CD14-positive monocyte (primary cell): ENCODE results near the gene FST. TPM values are rescaled to one million over a fixed set of nuclear protein-coding genes. Genes with fewer than 3 reads are reported as not detected.

Experiments used
- DNase-seq, 3 donors: peaks; one replicate each; pipeline ENCODE4 v3.0.0-alpha.2; 2011 to 2022
- H2AFZ ChIP-seq: 2 replicates; pipeline ENCODE4 v1.6.0; 2012; ENCODE audit warnings: mild to moderate bottlenecking, low read depth, low read length, inconsistent platforms; ENCODE audit not compliant: insufficient read depth, poor library complexity, severe bottlenecking
- H3K27ac ChIP-seq, 2 donors: 1 replicate in 1 of 2; 2 replicates in 1 of 2; pipeline ENCODE4 v1.5.1; 2012 to 2013; ENCODE audit warnings: low read length in 2 of 2, control low read depth in 1 of 2, inconsistent platforms in 1 of 2, low read depth in 1 of 2, mild to moderate bottlenecking in 1 of 2
- H3K27me3 ChIP-seq, 2 donors: one replicate each; pipeline versions ENCODE4 v1.6.0 to v1.6.1; 2011 to 2013; ENCODE audit warnings: low read length in 2 of 2; ENCODE audit not compliant: control insufficient read depth in 2 of 2, insufficient read depth in 2 of 2
- H3K36me3 ChIP-seq, 2 donors: replicated peaks in 1 of 2; 1 replicate in 1 of 2; 2 replicates in 1 of 2; pipeline versions ENCODE4 v1.5.1 to v1.6.1; 2012 to 2013; ENCODE audit warnings: low read length in 2 of 2, control low read depth in 1 of 2, inconsistent platforms in 1 of 2, mild to moderate bottlenecking in 1 of 2; ENCODE audit not compliant: insufficient read depth in 2 of 2, control insufficient read depth in 1 of 2
- H3K4me1 ChIP-seq, 2 donors: 1 replicate in 1 of 2; 2 replicates in 1 of 2; pipeline versions ENCODE4 v1.5.1 to v1.6.1; 2012 to 2013; ENCODE audit warnings: low read length in 2 of 2, control low read depth in 1 of 2, inconsistent platforms in 1 of 2, mild to moderate bottlenecking in 1 of 2, moderate library complexity in 1 of 2; ENCODE audit not compliant: insufficient read depth in 2 of 2, control insufficient read depth in 1 of 2
- H3K4me2 ChIP-seq: replicated peaks from 2 replicates; pipeline ENCODE3; 2012; ENCODE audit warnings: low read length, moderate library complexity, mild to moderate bottlenecking; ENCODE audit not compliant: poor library complexity, severe bottlenecking; ENCODE audit errors: extremely low read depth
- H3K4me3 ChIP-seq, 3 experiments: fragments of 200-600 bp in 1 of 3; sonication (generic) in 1 of 3; replicated peaks in 1 of 3; 1 replicate in 2 of 3; 2 replicates in 1 of 3; pipeline ENCODE4 v1.5.1; 2011 to 2013; ENCODE audit warnings: low read length in 3 of 3, mild to moderate bottlenecking in 3 of 3, control low read depth in 2 of 3, low read depth in 2 of 3, inconsistent platforms in 1 of 3, moderate library complexity in 1 of 3
- H3K79me2 ChIP-seq: 2 replicates; pipeline ENCODE4 v1.6.0; 2012; ENCODE audit warnings: mild to moderate bottlenecking, control low read depth, inconsistent platforms, low read length, moderate library complexity; ENCODE audit not compliant: insufficient read depth
- H3K9ac ChIP-seq: 2 replicates; pipeline ENCODE4 v1.6.0; 2017; ENCODE audit warnings: low read length, mild to moderate bottlenecking; ENCODE audit not compliant: insufficient read depth, poor library complexity, severe bottlenecking
- H3K9me3 ChIP-seq, 2 donors: replicated peaks in 1 of 2; 1 replicate in 1 of 2; 2 replicates in 1 of 2; pipeline versions ENCODE4 v1.5.1 to v1.6.1; 2012 to 2013; ENCODE audit warnings: low read length in 2 of 2, control low read depth in 1 of 2; ENCODE audit not compliant: control insufficient read depth in 1 of 2, insufficient read depth in 1 of 2
- H4K20me1 ChIP-seq: 2 replicates; pipeline ENCODE4 v1.6.0; 2012; ENCODE audit warnings: mild to moderate bottlenecking, low read length, control low read depth, moderate library complexity; ENCODE audit not compliant: insufficient read depth
- H3K27ac Mint-ChIP-seq, 7 donors: one replicate each; pipeline ENCODE4 v1.8.0; 2020; ENCODE audit warnings: mild to moderate bottlenecking in 7 of 7, mixed read lengths in 7 of 7, moderate library complexity in 6 of 7, inconsistent platforms in 2 of 7
- H3K27me3 Mint-ChIP-seq, 3 donors: one replicate each; pipeline ENCODE4 v1.8.0; 2021 to 2022; ENCODE audit warnings: low read depth in 3 of 3, mild to moderate bottlenecking in 3 of 3, mixed read lengths in 3 of 3, moderate library complexity in 3 of 3, inconsistent platforms in 1 of 3
- H3K36me3 Mint-ChIP-seq, 2 donors: one replicate each; pipeline ENCODE4 v1.8.0; 2020; ENCODE audit warnings: mixed read lengths in 2 of 2, inconsistent platforms in 1 of 2, mild to moderate bottlenecking in 1 of 2
- H3K4me1 Mint-ChIP-seq: one replicate; pipeline ENCODE4 v1.8.0; 2020; ENCODE audit warnings: mild to moderate bottlenecking, mixed read lengths
- H3K4me3 Mint-ChIP-seq, 2 donors: one replicate each; pipeline ENCODE4 v1.8.0; 2020; ENCODE audit warnings: mild to moderate bottlenecking in 2 of 2, mixed read lengths in 2 of 2, moderate library complexity in 1 of 2
- H3K9me3 Mint-ChIP-seq, 7 donors: one replicate each; pipeline ENCODE4 v1.8.0; 2020 to 2022; ENCODE audit warnings: mixed read lengths in 7 of 7, mild to moderate bottlenecking in 6 of 7, moderate library complexity in 6 of 7, inconsistent platforms in 2 of 7
- WGBS: methylation state at CpG from one replicate; pipeline ENCODE4 v1.1.5; 2013; ENCODE audit warnings: missing lambda C conversion rate; ENCODE audit not compliant: insufficient coverage; 5-methylcytosine and 5-hydroxymethylcytosine counted together
- intact Hi-C, 2 donors: fragments of 100-400 bp; cut with micrococcal nuclease; formaldehyde crosslinking; loops; one replicate each; pipeline versions ENCODE4 v1.15.0 to v1.15.1; 2023
- polyA plus RNA-seq, 3 donors: library from polyadenylated mRNA; depleted of rRNA in 1 of 3; unstranded in 2 of 3; stranded (reverse) in 1 of 3; fragments of 300-500 nt in 2 of 3; fragments of >200 nt in 1 of 3; fragmentation: Illumina TruSeq in 2 of 3; gene quantifications; 1 replicate in 2 of 3; 2 replicates in 1 of 3; pipeline ENCODE4 v1.2.3, GENCODE V29; 2012 to 2021
- TF ChIP-seq, protein P1 (sequence below): fragments of 200-600 bp; IDR thresholded peaks from one replicate; pipeline ENCODE4 v1.8.0; 2022; ENCODE audit warnings: antibody characterized with exemption, mild to moderate bottlenecking

FST gene
- polyA plus RNA-seq, 3 donors: 0.23 TPM; not detected in 2

DNA sequence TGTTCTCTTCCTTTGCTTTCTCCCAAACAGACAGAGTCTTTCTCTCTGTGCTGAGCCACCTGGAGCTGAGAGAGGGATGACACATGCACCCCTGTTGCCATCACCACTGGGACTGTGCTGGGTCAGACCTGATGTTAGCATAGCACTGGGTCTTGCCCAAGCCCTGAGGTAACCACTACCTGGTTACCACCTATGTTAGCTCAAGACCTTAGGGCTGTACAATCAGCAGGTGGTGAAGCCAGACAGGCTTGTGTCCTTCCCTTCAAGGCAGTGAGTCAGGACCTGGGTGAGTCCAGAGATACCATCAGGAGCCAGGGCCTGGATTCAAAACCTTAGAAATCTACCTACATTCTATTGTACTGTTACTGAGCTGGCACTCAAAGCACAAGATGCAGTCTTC is 32.1 kb downstream of the FST start:
- Histone ChIP-seq H2AFZ (no peak overlapping the region), H3K79me2 (no peaks in the 10 kb centered on the region), H3K9ac (no peak overlapping the region), H3K27me3 (no peaks in the 10 kb centered on the region), H3K4me1 (no peaks in the 10 kb centered on the region), H4K20me1 (no peaks in the 10 kb centered on the region), H3K9me3 (peaks cover 6 to 18% of the 10 kb centered on the region in 2 donors), H3K4me2 (no peak overlapping the region), H3K27ac (no peak overlapping the region), H3K4me3 (no peak overlapping the region), H3K36me3 (no peaks in the 10 kb centered on the region)
- Mint-ChIP-seq H3K9me3 (peaks cover 9 to 38% (median 18%) of the 10 kb centered on the region in 7 donors), H3K27me3 (peaks cover 0 to 3% (median 2%) of the 10 kb centered on the region in 3 donors), H3K27ac (no peak overlapping the region), H3K4me1 (no peaks in the 10 kb centered on the region), H3K4me3 (no peak overlapping the region), H3K36me3 (no peaks in the 10 kb centered on the region)
- TF ChIP-seq, protein P1, sequence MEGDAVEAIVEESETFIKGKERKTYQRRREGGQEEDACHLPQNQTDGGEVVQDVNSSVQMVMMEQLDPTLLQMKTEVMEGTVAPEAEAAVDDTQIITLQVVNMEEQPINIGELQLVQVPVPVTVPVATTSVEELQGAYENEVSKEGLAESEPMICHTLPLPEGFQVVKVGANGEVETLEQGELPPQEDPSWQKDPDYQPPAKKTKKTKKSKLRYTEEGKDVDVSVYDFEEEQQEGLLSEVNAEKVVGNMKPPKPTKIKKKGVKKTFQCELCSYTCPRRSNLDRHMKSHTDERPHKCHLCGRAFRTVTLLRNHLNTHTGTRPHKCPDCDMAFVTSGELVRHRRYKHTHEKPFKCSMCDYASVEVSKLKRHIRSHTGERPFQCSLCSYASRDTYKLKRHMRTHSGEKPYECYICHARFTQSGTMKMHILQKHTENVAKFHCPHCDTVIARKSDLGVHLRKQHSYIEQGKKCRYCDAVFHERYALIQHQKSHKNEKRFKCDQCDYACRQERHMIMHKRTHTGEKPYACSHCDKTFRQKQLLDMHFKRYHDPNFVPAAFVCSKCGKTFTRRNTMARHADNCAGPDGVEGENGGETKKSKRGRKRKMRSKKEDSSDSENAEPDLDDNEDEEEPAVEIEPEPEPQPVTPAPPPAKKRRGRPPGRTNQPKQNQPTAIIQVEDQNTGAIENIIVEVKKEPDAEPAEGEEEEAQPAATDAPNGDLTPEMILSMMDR: no peak
- DNase-seq: no peak
- intact Hi-C loops: no loop called here

DNA sequence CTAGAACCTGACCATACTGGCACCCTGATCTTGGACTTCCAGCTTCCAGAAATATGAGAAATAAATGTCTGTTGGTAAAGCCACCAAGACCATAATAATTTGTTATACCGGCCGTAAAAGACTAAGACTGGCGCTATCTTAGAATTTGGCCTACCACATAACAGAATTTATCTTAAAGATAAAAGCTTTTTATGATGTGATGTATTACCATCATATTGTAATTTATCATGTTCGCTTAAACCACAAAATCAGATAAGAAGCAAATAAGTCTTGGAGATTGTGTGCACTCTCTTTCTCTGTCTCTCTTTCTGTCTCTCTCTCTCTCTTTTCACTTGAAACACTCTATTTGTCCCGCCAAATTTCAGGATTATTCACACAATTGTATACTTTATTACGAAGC is 35.6 kb downstream of the FST start:
- Mint-ChIP-seq H3K4me3 (no peak overlapping the region), H3K27me3 (peaks cover 0 to 5% (median 0%) of the 10 kb centered on the region in 3 donors), H3K36me3 (no peaks in the 10 kb centered on the region), H3K27ac (no peak overlapping the region), H3K9me3 (peaks cover 5 to 14% (median 8%) of the 10 kb centered on the region in 7 donors), H3K4me1 (no peaks in the 10 kb centered on the region)
- intact Hi-C loops: no loop called here
- H3K4me2 ChIP-seq: no peak overlapping the region
- H2AFZ ChIP-seq: no peak overlapping the region
- no peaks in the 10 kb centered on the region for H4K20me1 ChIP-seq
- DNase-seq: no peak
- no peaks in the 10 kb centered on the region for H3K36me3 ChIP-seq
- TF ChIP-seq, protein P1: no peak
- no peaks in the 10 kb centered on the region for H3K27me3 ChIP-seq
- H3K9ac ChIP-seq: no peak overlapping the region
- H3K4me3 ChIP-seq: no peak overlapping the region
- no CpG with 5 or more reads among the region's 6 CpGs for WGBS
- no peak overlapping the region for H3K27ac ChIP-seq
- H3K79me2 ChIP-seq: no peaks in the 10 kb centered on the region
- no peaks in the 10 kb centered on the region for H3K4me1 ChIP-seq
- H3K9me3 ChIP-seq: peaks cover 0 to 10% of the 10 kb centered on the region in 2 donors
